HEK293 (cell line): ENCODE data around the gene PDE10A.

Source experiments
- ATF2 ChIP-seq: fragments of 450-650 bp; formaldehyde crosslinking; IDR thresholded peaks from 2 replicates; pipeline ENCODE4 v1.5.1; 2016; ENCODE audit warnings: missing biosample characterization, missing genetic modification characterization, low read depth
- GLI4 ChIP-seq: fragments of 450-650 bp; formaldehyde crosslinking; IDR thresholded peaks from 2 replicates; pipeline ENCODE4 v1.5.1; 2016; ENCODE audit warnings: missing biosample characterization, missing genetic modification characterization
- MZF1 ChIP-seq: fragments of 450-650 bp; formaldehyde crosslinking; IDR thresholded peaks from 2 replicates; pipeline ENCODE4 v1.5.1; 2017; ENCODE audit warnings: missing biosample characterization, missing genetic modification characterization, borderline replicate concordance
- REST ChIP-seq: fragments of 450-650 bp; formaldehyde crosslinking; IDR thresholded peaks from 2 replicates; pipeline ENCODE4 v1.5.1; 2016; ENCODE audit warnings: missing biosample characterization, missing genetic modification characterization
- SETDB1 ChIP-seq: IDR thresholded peaks from one replicate; pipeline ENCODE4 v1.6.1; 2017; ENCODE audit warnings: mild to moderate bottlenecking, low read length, moderate library complexity, mixed read lengths; ENCODE audit not compliant: insufficient read length
- ZNF121 ChIP-seq: fragments of 450-650 bp; formaldehyde crosslinking; IDR thresholded peaks from 2 replicates; pipeline ENCODE4 v1.5.1; 2016; ENCODE audit warnings: missing biosample characterization, missing genetic modification characterization
- ZNF175 ChIP-seq: fragments of 450-650 bp; formaldehyde crosslinking; IDR thresholded peaks from 2 replicates; pipeline ENCODE4 v1.5.1; 2016; ENCODE audit warnings: missing biosample characterization, missing genetic modification characterization
- ZNF23 ChIP-seq: fragments of 450-650 bp; formaldehyde crosslinking; IDR thresholded peaks from 2 replicates; pipeline ENCODE4 v1.5.1; 2016; ENCODE audit warnings: missing biosample characterization, missing genetic modification characterization, borderline replicate concordance
- ZNF274 ChIP-seq, 2 experiments: fragments of 200-500 bp in 1 of 2; fragments of 450-650 bp in 1 of 2; sonication (Bioruptor generic) in 1 of 2; formaldehyde crosslinking in 1 of 2; IDR thresholded peaks; 2 replicates each; pipeline versions ENCODE4 v1.5.1 to v1.6.1; 2014 to 2016; ENCODE audit warnings: borderline replicate concordance in 1 of 2, inconsistent platforms in 1 of 2, low read length in 1 of 2, missing biosample characterization in 1 of 2, missing genetic modification characterization in 1 of 2
- ZNF747 ChIP-seq: fragments of 450-650 bp; formaldehyde crosslinking; IDR thresholded peaks from 2 replicates; pipeline ENCODE4 v1.5.1; 2016; ENCODE audit warnings: missing biosample characterization, missing genetic modification characterization
- TF ChIP-seq, protein P1 (sequence below): fragments of 450-650 bp; formaldehyde crosslinking; IDR thresholded peaks from 2 replicates; pipeline ENCODE4 v1.5.1; 2016; ENCODE audit warnings: missing biosample characterization, missing genetic modification characterization
- TF ChIP-seq, protein P2 (sequence below): fragments of 450-650 bp; formaldehyde crosslinking; optimal IDR thresholded peaks from 2 replicates; pipeline ENCODE3; 2016; ENCODE audit warnings: missing biosample characterization, mild to moderate bottlenecking, missing genetic modification characterization

DNA sequence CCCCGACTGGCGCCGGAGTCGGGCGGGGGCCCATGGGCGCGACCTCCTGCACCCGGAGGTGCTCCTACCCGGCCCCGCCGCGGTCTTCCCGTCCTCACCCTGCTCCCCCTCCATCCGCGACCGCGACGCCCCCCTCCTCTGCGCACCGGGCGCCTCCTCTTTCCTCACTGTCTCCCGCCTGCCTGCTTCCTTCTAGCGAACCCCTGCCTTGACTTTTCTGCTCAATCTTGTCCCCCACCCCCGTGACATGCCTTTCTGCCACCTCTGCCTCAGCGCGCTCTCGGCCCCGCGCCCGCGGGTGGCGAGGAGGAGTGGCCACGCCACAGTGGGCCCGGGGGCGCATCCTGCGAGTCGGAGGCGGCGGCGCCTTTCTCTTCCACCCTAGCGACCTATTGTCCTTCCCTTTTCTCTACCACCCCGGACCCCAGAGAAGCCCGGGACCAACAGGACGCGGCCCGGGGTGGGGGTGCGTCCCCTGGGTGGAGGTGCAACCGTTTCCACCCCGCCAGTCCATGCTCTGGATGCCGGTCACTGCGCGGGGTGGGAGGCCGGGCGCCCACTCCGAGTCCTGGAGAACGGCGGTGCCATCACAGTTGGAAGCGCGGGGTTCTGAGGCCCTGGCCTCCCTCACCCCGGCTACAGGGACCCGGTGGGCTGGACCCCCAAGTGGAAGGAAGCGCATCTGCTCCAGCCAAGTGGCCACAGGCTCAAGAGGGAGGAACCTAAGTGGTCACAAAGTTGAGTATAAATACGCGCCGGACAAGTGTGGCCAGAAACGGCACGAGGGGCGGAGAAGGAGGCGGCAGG, 2.0 kb downstream of the PDE10A start:
- TF ChIP-seq, protein P1, sequence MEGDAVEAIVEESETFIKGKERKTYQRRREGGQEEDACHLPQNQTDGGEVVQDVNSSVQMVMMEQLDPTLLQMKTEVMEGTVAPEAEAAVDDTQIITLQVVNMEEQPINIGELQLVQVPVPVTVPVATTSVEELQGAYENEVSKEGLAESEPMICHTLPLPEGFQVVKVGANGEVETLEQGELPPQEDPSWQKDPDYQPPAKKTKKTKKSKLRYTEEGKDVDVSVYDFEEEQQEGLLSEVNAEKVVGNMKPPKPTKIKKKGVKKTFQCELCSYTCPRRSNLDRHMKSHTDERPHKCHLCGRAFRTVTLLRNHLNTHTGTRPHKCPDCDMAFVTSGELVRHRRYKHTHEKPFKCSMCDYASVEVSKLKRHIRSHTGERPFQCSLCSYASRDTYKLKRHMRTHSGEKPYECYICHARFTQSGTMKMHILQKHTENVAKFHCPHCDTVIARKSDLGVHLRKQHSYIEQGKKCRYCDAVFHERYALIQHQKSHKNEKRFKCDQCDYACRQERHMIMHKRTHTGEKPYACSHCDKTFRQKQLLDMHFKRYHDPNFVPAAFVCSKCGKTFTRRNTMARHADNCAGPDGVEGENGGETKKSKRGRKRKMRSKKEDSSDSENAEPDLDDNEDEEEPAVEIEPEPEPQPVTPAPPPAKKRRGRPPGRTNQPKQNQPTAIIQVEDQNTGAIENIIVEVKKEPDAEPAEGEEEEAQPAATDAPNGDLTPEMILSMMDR (tag by site-specific recombination): peak; percentile 44
- no peak for TF ChIP-seq SETDB1
- no peak for TF ChIP-seq ZNF274 (IDR thresholded peaks at IDR 0.05; ENCODE audit: low read length)
- no peak for TF ChIP-seq ZNF274 (tag by site-specific recombination; IDR thresholded peaks at IDR 0.05; ENCODE audit: borderline replicate concordance)
- no peak for TF ChIP-seq ZNF121 (tag by site-specific recombination)
- no peak for TF ChIP-seq ZNF23
- TF ChIP-seq MZF1: no peak
- TF ChIP-seq REST (tag by site-specific recombination): no peak
- TF ChIP-seq ZNF747: no peak
- TF ChIP-seq ATF2 (tag by site-specific recombination): no peak
- TF ChIP-seq ZNF175 (tag by site-specific recombination): no peak
- TF ChIP-seq GLI4 (tag by site-specific recombination): no peak
- TF ChIP-seq, protein P2, sequence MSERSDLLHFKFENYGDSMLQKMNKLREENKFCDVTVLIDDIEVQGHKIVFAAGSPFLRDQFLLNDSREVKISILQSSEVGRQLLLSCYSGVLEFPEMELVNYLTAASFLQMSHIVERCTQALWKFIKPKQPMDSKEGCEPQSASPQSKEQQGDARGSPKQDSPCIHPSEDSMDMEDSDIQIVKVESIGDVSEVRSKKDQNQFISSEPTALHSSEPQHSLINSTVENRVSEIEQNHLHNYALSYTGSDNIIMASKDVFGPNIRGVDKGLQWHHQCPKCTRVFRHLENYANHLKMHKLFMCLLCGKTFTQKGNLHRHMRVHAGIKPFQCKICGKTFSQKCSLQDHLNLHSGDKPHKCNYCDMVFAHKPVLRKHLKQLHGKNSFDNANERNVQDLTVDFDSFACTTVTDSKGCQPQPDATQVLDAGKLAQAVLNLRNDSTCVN (tag by site-specific recombination): peak; percentile 96
